ENCODE measurements around the gene AWAT2. TPM values are rescaled to one million over a fixed set of nuclear protein-coding genes. Genes with fewer than 3 reads are reported as not detected.

Gene AWAT2
- total RNA-seq, 3 donors from 2014 or later (not counting 1 experiment from before 2014, with no cell fraction given), result not detected

DNA sequence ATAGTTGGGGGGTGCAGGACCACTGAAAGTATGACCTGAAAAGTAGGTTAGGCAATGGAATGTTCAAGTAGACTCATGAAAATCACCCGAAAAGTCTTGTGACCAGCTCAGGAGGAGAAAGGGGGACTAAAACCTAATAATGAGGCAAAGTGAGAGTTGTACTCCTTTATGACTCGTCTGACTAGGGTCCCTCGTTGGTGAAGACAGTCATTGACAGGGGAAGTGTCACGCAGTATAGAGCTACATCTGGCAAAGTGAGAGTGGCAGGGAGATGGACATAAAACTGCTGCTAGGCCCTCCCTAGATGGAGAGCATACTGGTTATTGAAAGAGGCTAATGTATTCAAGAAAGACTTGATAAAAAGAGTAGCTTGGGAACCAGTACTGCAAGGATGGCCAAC, 33.0 kb upstream of the AWAT2 start:
- Mint-ChIP-seq H3K27me3 (ENCODE audit: low read depth in 2 of 2) (peaks cover 5 to 9% of the 10 kb centered on the region in 2 donors), H3K9me3 (no peaks in the 10 kb centered on the region), H3K4me3 (no peak overlapping the region), H3K27ac (no peak overlapping the region), H3K36me3 (no peaks in the 10 kb centered on the region), H3K4me1 (no peaks in the 10 kb centered on the region)
- Histone ChIP-seq H3K27ac (ENCODE audit: low read length) (no peak overlapping the region), H3K4me1 (ENCODE audit: control insufficient read depth, insufficient read depth, low read length) (no peaks in the 10 kb centered on the region), H3K27me3 (ENCODE audit: control insufficient read depth, insufficient read depth, low read length) (no peaks in the 10 kb centered on the region), H3K4me3 (ENCODE audit: low read length) (no peak overlapping the region), H3K36me3 (ENCODE audit: control insufficient read depth, insufficient read depth, low read length) (no peaks in the 10 kb centered on the region), H3K9me3 (ENCODE audit: control insufficient read depth, insufficient read depth, low read length) (no peaks in the 10 kb centered on the region)
- intact Hi-C loops (cut with micrococcal nuclease), result no loop called here
- DNase-seq (no peak), ATAC-seq (no peak)
- WGBS (ENCODE audit: insufficient coverage), result 81% methylated on average over 4 of the region's 4 CpGs
- TF ChIP-seq, protein P1, sequence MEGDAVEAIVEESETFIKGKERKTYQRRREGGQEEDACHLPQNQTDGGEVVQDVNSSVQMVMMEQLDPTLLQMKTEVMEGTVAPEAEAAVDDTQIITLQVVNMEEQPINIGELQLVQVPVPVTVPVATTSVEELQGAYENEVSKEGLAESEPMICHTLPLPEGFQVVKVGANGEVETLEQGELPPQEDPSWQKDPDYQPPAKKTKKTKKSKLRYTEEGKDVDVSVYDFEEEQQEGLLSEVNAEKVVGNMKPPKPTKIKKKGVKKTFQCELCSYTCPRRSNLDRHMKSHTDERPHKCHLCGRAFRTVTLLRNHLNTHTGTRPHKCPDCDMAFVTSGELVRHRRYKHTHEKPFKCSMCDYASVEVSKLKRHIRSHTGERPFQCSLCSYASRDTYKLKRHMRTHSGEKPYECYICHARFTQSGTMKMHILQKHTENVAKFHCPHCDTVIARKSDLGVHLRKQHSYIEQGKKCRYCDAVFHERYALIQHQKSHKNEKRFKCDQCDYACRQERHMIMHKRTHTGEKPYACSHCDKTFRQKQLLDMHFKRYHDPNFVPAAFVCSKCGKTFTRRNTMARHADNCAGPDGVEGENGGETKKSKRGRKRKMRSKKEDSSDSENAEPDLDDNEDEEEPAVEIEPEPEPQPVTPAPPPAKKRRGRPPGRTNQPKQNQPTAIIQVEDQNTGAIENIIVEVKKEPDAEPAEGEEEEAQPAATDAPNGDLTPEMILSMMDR (IDR thresholded peaks at IDR 0.05), result no peak

DNA sequence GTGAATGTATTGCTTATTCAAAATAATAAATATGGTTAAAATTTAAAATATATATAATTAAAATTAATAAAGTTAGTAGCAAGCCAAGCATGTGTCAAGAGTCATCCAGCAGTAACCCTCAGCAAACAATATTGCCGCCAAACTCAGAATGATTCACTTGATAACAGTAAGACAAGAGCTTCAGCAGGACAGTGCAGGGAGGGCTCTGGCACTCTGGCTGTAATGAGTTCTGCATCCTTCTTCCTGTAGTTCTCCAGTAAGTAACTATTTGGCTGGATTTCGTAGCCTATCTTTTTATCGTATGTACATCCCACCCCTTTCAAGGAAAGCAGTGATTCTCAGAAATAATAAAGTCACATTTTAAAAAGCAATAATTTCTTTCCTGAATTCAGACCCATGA, 30.1 kb upstream of the AWAT2 start:
- no peaks in the 10 kb centered on the region for H3K36me3 Mint-ChIP-seq
- peaks cover 5 to 9% of the 10 kb centered on the region in 2 donors for H3K27me3 Mint-ChIP-seq (ENCODE audit: low read depth in 2 of 2)
- no peak for ATAC-seq
- intact Hi-C loops (cut with micrococcal nuclease), result no loop called here
- DNase-seq, result no peak
- no peaks in the 10 kb centered on the region for H3K4me1 Mint-ChIP-seq
- TF ChIP-seq, protein P1 (IDR thresholded peaks at IDR 0.05), result no peak
- H3K36me3 ChIP-seq (ENCODE audit: control insufficient read depth, insufficient read depth, low read length), result no peaks in the 10 kb centered on the region
- no peak overlapping the region for H3K27ac ChIP-seq (ENCODE audit: low read length)
- H3K27me3 ChIP-seq (ENCODE audit: control insufficient read depth, insufficient read depth, low read length), result no peaks in the 10 kb centered on the region
- H3K9me3 Mint-ChIP-seq, result no peaks in the 10 kb centered on the region
- H3K4me1 ChIP-seq (ENCODE audit: control insufficient read depth, insufficient read depth, low read length), result no peaks in the 10 kb centered on the region
- no peak overlapping the region for H3K27ac Mint-ChIP-seq
- 100% methylated on average over 1 of the region's 3 CpGs for WGBS (ENCODE audit: insufficient coverage)
- H3K4me3 Mint-ChIP-seq, result no peak overlapping the region
- H3K9me3 ChIP-seq (ENCODE audit: control insufficient read depth, insufficient read depth, low read length), result no peaks in the 10 kb centered on the region
- H3K4me3 ChIP-seq (ENCODE audit: low read length), result no peak overlapping the region

DNA sequence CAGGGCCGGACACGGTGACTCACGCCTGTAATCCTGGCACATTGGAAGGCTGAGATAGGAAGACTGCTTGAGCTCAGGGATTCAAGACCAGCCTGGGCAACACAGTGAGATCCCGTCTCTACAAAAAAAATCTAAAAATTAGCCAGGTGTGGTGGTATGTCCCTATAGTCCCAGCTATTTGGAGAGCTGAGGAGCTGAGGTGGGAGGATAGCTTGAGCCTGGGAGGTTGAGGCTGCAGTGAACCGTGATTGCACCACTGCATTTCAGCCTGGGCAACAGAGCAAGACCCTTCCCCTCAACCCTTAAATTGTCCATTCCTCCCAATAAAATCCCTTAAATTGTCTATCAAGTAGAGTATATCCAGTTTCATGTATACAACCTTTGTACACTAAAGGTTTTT, 29.6 kb upstream of the AWAT2 start:
- intact Hi-C loops (cut with micrococcal nuclease), result no loop called here
- H3K9me3 ChIP-seq (ENCODE audit: control insufficient read depth, insufficient read depth, low read length), result no peaks in the 10 kb centered on the region
- no peak overlapping the region for H3K4me3 Mint-ChIP-seq
- no peak overlapping the region for H3K4me3 ChIP-seq (ENCODE audit: low read length)
- H3K27ac Mint-ChIP-seq, result no peak overlapping the region
- H3K27me3 Mint-ChIP-seq (ENCODE audit: low read depth in 2 of 2), result peaks cover 5 to 9% of the 10 kb centered on the region in 2 donors
- no peak for ATAC-seq
- no peaks in the 10 kb centered on the region for H3K36me3 Mint-ChIP-seq
- H3K27ac ChIP-seq (ENCODE audit: low read length), result no peak overlapping the region
- TF ChIP-seq, protein P1 (IDR thresholded peaks at IDR 0.05), result no peak
- 95% methylated on average over 4 of the region's 5 CpGs for WGBS (ENCODE audit: insufficient coverage)
- H3K4me1 Mint-ChIP-seq, result no peaks in the 10 kb centered on the region
- H3K9me3 Mint-ChIP-seq, result no peaks in the 10 kb centered on the region
- H3K4me1 ChIP-seq (ENCODE audit: control insufficient read depth, insufficient read depth, low read length), result no peaks in the 10 kb centered on the region
- H3K27me3 ChIP-seq (ENCODE audit: control insufficient read depth, insufficient read depth, low read length), result no peaks in the 10 kb centered on the region
- no peak for DNase-seq
- no peaks in the 10 kb centered on the region for H3K36me3 ChIP-seq (ENCODE audit: control insufficient read depth, insufficient read depth, low read length)

DNA sequence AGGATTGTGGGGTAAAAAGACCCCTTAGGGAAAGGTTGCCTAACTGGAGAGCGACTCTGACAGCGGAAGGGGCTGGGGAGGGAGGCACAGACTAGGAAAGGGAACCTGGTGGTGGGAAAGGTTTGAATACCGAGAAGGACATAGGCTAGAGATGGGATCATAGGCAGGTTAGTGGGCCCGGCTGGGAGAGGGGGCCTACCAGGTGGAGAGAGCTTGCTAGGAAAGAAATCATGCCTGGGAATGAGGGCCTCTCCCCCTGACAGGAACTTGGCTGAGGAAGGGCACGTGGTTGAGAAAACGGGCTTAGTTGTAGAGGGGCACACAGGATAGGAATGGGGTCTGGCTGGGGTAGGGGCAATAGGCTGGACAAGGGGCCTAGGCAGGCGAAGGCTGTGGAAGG, 16.9 kb upstream of the AWAT2 start:
- H3K4me1 Mint-ChIP-seq, result no peaks in the 10 kb centered on the region
- peaks cover 0 to 7% of the 10 kb centered on the region in 2 donors for H3K27me3 Mint-ChIP-seq (ENCODE audit: low read depth in 2 of 2)
- no peak overlapping the region for H3K4me3 ChIP-seq (ENCODE audit: low read length)
- intact Hi-C loops (cut with micrococcal nuclease), result no loop called here
- H3K27me3 ChIP-seq (ENCODE audit: control insufficient read depth, insufficient read depth, low read length), result no peaks in the 10 kb centered on the region
- no peaks in the 10 kb centered on the region for H3K9me3 Mint-ChIP-seq
- no peak overlapping the region for H3K27ac ChIP-seq (ENCODE audit: low read length)
- ATAC-seq (no peak), DNase-seq (no peak)
- no peaks in the 10 kb centered on the region for H3K36me3 Mint-ChIP-seq
- no peaks in the 10 kb centered on the region for H3K9me3 ChIP-seq (ENCODE audit: control insufficient read depth, insufficient read depth, low read length)
- TF ChIP-seq, protein P1 (IDR thresholded peaks at IDR 0.05), result no peak
- WGBS (ENCODE audit: insufficient coverage), result 86% methylated on average over 7 of the region's 7 CpGs
- H3K4me3 Mint-ChIP-seq, result no peak overlapping the region
- H3K36me3 ChIP-seq (ENCODE audit: control insufficient read depth, insufficient read depth, low read length), result no peaks in the 10 kb centered on the region
- H3K27ac Mint-ChIP-seq, result no peak overlapping the region
- no peaks in the 10 kb centered on the region for H3K4me1 ChIP-seq (ENCODE audit: control insufficient read depth, insufficient read depth, low read length)

All from natural killer cell (primary cell).